ENCODE data around the gene GPC5.

The GPC5 gene

DNA sequence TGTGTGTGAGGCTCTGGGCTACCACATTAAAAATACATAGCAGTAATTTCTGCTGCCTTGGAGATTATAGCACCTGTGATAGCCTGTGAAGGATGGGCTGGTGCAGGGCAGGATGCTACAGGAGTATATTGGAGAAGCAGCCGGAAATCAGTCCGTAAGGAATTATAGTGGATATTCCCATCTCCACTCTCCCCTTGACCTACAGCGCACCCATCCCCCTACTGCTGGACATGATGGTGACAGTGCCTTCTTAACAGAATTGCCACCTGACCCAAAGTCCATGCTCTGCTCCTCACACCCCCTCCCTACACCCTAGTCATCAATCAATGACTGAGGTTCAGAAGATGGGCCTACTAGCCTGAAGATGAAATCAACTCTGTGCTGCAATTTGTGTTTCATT lies 376.0 kb downstream of the GPC5 start:
- no peak for TF ChIP-seq TAF1 (IDR thresholded peaks at IDR 0.05; ENCODE audit: borderline replicate concordance, insufficient read depth, low read length)
- TF ChIP-seq, protein P1, sequence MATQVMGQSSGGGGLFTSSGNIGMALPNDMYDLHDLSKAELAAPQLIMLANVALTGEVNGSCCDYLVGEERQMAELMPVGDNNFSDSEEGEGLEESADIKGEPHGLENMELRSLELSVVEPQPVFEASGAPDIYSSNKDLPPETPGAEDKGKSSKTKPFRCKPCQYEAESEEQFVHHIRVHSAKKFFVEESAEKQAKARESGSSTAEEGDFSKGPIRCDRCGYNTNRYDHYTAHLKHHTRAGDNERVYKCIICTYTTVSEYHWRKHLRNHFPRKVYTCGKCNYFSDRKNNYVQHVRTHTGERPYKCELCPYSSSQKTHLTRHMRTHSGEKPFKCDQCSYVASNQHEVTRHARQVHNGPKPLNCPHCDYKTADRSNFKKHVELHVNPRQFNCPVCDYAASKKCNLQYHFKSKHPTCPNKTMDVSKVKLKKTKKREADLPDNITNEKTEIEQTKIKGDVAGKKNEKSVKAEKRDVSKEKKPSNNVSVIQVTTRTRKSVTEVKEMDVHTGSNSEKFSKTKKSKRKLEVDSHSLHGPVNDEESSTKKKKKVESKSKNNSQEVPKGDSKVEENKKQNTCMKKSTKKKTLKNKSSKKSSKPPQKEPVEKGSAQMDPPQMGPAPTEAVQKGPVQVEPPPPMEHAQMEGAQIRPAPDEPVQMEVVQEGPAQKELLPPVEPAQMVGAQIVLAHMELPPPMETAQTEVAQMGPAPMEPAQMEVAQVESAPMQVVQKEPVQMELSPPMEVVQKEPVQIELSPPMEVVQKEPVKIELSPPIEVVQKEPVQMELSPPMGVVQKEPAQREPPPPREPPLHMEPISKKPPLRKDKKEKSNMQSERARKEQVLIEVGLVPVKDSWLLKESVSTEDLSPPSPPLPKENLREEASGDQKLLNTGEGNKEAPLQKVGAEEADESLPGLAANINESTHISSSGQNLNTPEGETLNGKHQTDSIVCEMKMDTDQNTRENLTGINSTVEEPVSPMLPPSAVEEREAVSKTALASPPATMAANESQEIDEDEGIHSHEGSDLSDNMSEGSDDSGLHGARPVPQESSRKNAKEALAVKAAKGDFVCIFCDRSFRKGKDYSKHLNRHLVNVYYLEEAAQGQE (IDR thresholded peaks at IDR 0.05; ENCODE audit: insufficient read depth in 1 of 2, low read depth in 2 of 2, low read length in 2 of 2): no peak
- no peak for TF ChIP-seq FOXP2 (optimal IDR thresholded peaks at IDR 0.05; ENCODE audit: borderline replicate concordance, extremely low read depth, extremely low read length, insufficient read depth)
- no peak for TF ChIP-seq SIN3A (IDR thresholded peaks at IDR 0.05; ENCODE audit: borderline replicate concordance, insufficient read depth, low read length)
- no peak for TF ChIP-seq POLR2AphosphoS5 (IDR thresholded peaks at IDR 0.05; ENCODE audit: low read depth, low read length)

DNA sequence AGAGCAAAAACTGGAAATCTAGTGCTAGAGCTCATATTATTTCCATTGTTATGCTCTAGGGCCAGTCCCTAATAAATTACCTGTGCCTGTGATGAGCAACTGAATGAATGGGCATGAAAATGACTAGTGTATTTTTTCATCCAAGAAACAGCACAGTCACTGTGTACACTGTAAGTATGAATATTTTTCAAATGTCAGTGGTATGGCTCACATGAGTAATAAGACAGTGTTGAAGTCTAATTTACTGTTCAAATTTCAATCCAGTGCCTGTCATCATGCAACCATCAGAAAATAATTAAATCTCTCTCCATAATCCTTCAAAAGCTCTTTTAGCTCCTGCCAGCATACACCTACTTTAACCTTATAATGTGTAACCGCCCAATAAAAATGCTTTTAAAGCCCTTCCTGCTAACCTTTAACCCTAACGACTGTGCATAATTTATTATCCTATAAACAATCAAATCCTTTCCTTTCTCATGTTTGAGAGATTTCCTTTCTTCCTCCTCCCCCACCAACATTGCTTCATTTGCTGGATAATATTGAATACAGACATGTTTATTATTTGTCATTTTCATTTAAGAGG lies 378.3 kb downstream of the GPC5 start:
- TF ChIP-seq POLR2AphosphoS5 (IDR thresholded peaks at IDR 0.05; ENCODE audit: low read depth, low read length) (no peak), SIN3A (IDR thresholded peaks at IDR 0.05; ENCODE audit: borderline replicate concordance, insufficient read depth, low read length) (no peak), FOXP2 (optimal IDR thresholded peaks at IDR 0.05; ENCODE audit: borderline replicate concordance, extremely low read depth, extremely low read length, insufficient read depth) (no peak), TAF1 (IDR thresholded peaks at IDR 0.05; ENCODE audit: borderline replicate concordance, insufficient read depth, low read length) (no peak)
- TF ChIP-seq, protein P1 (IDR thresholded peaks at IDR 0.05; ENCODE audit: insufficient read depth in 1 of 2, low read depth in 2 of 2, low read length in 2 of 2): no peak

DNA sequence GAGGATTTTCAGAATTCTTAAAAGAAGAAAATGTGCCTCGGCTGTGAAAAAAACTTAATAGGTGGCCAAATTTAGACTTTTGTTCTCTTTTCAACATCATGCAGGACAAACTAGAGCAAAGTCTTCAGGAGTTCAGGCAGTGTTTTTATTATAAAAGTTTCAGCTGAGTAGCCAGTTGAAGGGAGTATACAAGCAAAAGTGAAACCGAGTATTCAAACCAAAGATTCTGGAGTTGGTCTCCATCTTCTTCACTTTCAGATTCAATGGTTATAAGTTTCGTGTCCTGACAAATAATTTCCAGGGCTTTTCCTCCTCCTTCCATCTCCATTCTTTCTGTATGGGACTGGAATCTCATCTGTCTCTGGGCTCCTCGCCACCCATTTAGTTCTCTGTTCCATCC lies 379.7 kb downstream of the GPC5 start:
- TF ChIP-seq FOXP2 (optimal IDR thresholded peaks at IDR 0.05; ENCODE audit: borderline replicate concordance, extremely low read depth, extremely low read length, insufficient read depth): no peak
- TF ChIP-seq, protein P1 (IDR thresholded peaks at IDR 0.05; ENCODE audit: insufficient read depth in 1 of 2, low read depth in 2 of 2, low read length in 2 of 2): no peak
- TF ChIP-seq SIN3A (IDR thresholded peaks at IDR 0.05; ENCODE audit: borderline replicate concordance, insufficient read depth, low read length): no peak
- TF ChIP-seq TAF1 (IDR thresholded peaks at IDR 0.05; ENCODE audit: borderline replicate concordance, insufficient read depth, low read length): no peak
- no peak for TF ChIP-seq POLR2AphosphoS5 (IDR thresholded peaks at IDR 0.05; ENCODE audit: low read depth, low read length)

DNA sequence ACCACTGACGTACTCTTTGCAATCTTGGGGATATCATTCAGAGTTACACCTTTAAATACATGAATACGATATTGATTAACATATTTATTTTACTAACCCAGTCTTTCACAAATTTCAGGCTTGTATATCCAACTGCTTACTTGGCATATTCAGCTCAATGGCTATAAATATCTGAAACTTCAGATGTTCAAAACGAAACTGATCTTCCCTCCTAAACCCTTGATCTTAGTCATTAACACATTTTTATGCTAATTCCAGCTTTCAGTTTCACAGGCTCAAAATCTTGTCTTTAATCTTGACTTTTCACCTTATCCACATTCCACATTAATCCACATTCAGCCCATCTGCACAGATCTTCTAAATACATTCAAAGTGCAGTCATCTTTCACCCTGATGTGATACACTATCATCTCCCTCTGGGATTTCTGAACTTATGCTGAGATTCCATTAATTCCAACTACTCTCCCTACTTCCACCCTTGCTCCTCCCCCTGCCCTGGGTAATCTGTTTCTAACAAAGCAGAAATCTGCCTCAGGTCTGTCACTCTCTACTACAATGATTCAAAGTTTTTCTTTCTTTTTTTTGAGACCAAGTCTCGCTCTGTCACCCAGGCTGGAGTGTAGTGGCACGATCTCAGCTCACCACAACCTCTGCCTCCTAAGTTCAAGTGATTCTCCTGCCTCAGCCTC lies 387.2 kb downstream of the GPC5 start:
- TF ChIP-seq POLR2AphosphoS5 (IDR thresholded peaks at IDR 0.05; ENCODE audit: low read depth, low read length) (no peak), SIN3A (IDR thresholded peaks at IDR 0.05; ENCODE audit: borderline replicate concordance, insufficient read depth, low read length) (no peak), FOXP2 (optimal IDR thresholded peaks at IDR 0.05; ENCODE audit: borderline replicate concordance, extremely low read depth, extremely low read length, insufficient read depth) (no peak), TAF1 (IDR thresholded peaks at IDR 0.05; ENCODE audit: borderline replicate concordance, insufficient read depth, low read length) (no peak)
- TF ChIP-seq, protein P1 (IDR thresholded peaks at IDR 0.05; ENCODE audit: insufficient read depth in 1 of 2, low read depth in 2 of 2, low read length in 2 of 2): no peak

Measured in PFSK-1 (cell line).